ENCODE data around the gene GRB10. TPM values are rescaled to one million over a fixed set of nuclear protein-coding genes. Genes with fewer than 3 reads are reported as not detected.

GRB10 gene
- total and polyA plus RNA-seq, 2 experiments from 2014 or later = 35.0 to 154 TPM

- TF ChIP-seq ETS1 (IDR thresholded peaks at IDR 0.05) (no peak), EZH2phosphoT487 (IDR thresholded peaks at IDR 0.05; ENCODE audit: unreplicated experiment) (no peak), CREB1 (CRISPR knock-in tag; IDR thresholded peaks at IDR 0.05; ENCODE audit: low read depth) (no peak), REST (IDR thresholded peaks at IDR 0.05; ENCODE audit: unreplicated experiment) (no peak)
Measured at GRCh38 chr7:50658696-50659095, 124.0 kb downstream of the GRB10 start (continued).

GRCh38 chr7:50657912-50658311 lies 124.8 kb downstream of the GRB10 start:
- Histone ChIP-seq H3K27ac (ENCODE audit: low read depth) (0 out of 2 replicates have a peak overlapping the region, but pooled peaks have one; percentile 9), H3K4me3 (no peak overlapping the region), H3K79me2 (replicated peaks; ENCODE audit: insufficient read depth) (peaks cover 5% of the 10 kb centered on the region), H2AFZ (no peak overlapping the region), H3K4me2 (no peak overlapping the region), H4K20me1 (replicated peaks; ENCODE audit: insufficient read depth) (no peaks in the 10 kb centered on the region; the same call in none of the 2 replicates), H3F3A (replicated peaks; ENCODE audit: low read depth) (no peaks in the 10 kb centered on the region), H3K9me2 (ENCODE audit: insufficient read depth) (no peaks in the 10 kb centered on the region), H3K36me3 (ENCODE audit: insufficient read depth) (no peaks in the 10 kb centered on the region), H3K27me3 (ENCODE audit: insufficient read depth) (no peaks in the 10 kb centered on the region), H3K4me1 (ENCODE audit: insufficient read depth) (no peaks in the 10 kb centered on the region)
- Mint-ChIP-seq H3K9me3 (no peaks in the 10 kb centered on the region), H3K27ac (no peak overlapping the region), H3K36me3 (ENCODE audit: low read depth) (peaks cover 23% of the 10 kb centered on the region; the same call in 2 of the 3 replicates), H3K4me1 (peaks cover 11% of the 10 kb centered on the region), H3K4me3 (no peak overlapping the region), H3K27me3 (ENCODE audit: insufficient read depth, low read depth, poor library complexity) (peaks cover 11% of the 10 kb centered on the region)
- ATAC-seq (no peak), DNase-seq (ENCODE audit: low spot score) (no peak)
- TF ChIP-seq CREB1 (CRISPR knock-in tag; IDR thresholded peaks at IDR 0.05; ENCODE audit: low read depth) (no peak), REST (IDR thresholded peaks at IDR 0.05; ENCODE audit: unreplicated experiment) (no peak), EZH2phosphoT487 (IDR thresholded peaks at IDR 0.05; ENCODE audit: unreplicated experiment) (no peak), ETS1 (IDR thresholded peaks at IDR 0.05) (no peak), NANOG (IDR thresholded peaks at IDR 0.05; ENCODE audit: borderline replicate concordance) (no peak), ZNF462 (CRISPR knock-in tag; IDR thresholded peaks at IDR 0.05) (no peak), STAT1 (IDR thresholded peaks at IDR 0.05; ENCODE audit: unreplicated experiment) (no peak), ZNF331 (CRISPR knock-in tag; IDR thresholded peaks at IDR 0.05; ENCODE audit: low read depth) (no peak)

Measured in GM23338 (cell line).